HepG2 (cell line): ENCODE data around the gene PDZD7. TPM values are rescaled to one million over a fixed set of nuclear protein-coding genes. Genes with fewer than 3 reads are reported as not detected.

Experiments
- ASH2L ChIP-seq: fragments of 300-600, 200-600 bp; sonication (generic); IDR thresholded peaks from 2 replicates; pipeline ENCODE4 v1.7.0; 2017; ENCODE audit warnings: low read depth, mild to moderate bottlenecking, moderate library complexity, mixed read lengths, low read length; ENCODE audit not compliant: insufficient read length
- HIC2 ChIP-seq: sonication (generic); formaldehyde crosslinking; IDR thresholded peaks from 2 replicates; pipeline ENCODE4 v1.9.0; 2022; ENCODE audit warnings: low read depth, missing genetic modification reagents
- HNRNPK ChIP-seq: fragments of 200-400 bp; formaldehyde crosslinking; IDR thresholded peaks from 2 replicates; pipeline ENCODE4 v1.6.1; 2018; ENCODE audit warnings: low read length, low read depth, moderate library complexity, mild to moderate bottlenecking; ENCODE audit not compliant: poor library complexity, severe bottlenecking
- KMT2A ChIP-seq: sonication (generic); formaldehyde crosslinking; IDR thresholded peaks from 2 replicates; pipeline ENCODE4 v1.4.0; 2020; ENCODE audit warnings: missing genetic modification reagents
- NAIF1 ChIP-seq: sonication (generic); formaldehyde crosslinking; IDR thresholded peaks from 2 replicates; pipeline ENCODE4 v1.5.0; 2020; ENCODE audit warnings: mild to moderate bottlenecking, missing genetic modification reagents, borderline replicate concordance
- NCOA5 ChIP-seq: sonication (generic); formaldehyde crosslinking; IDR thresholded peaks from 2 replicates; pipeline ENCODE4 v1.4.0; 2020; ENCODE audit warnings: missing genetic modification reagents
- NFE2L1 ChIP-seq: sonication (generic); formaldehyde crosslinking; IDR thresholded peaks from 2 replicates; pipeline ENCODE4 v1.4.0; 2020; ENCODE audit warnings: missing genetic modification reagents, mild to moderate bottlenecking, borderline replicate concordance
- NRL ChIP-seq: sonication (generic); formaldehyde crosslinking; IDR thresholded peaks from 2 replicates; pipeline ENCODE4 v1.5.0; 2020; ENCODE audit warnings: missing genetic modification reagents, mild to moderate bottlenecking, moderate library complexity, borderline replicate concordance
- PATZ1 ChIP-seq: sonication (generic); formaldehyde crosslinking; IDR thresholded peaks from 2 replicates; pipeline ENCODE4 v1.4.0; 2020; ENCODE audit warnings: missing genetic modification reagents
- RFX1 ChIP-seq: fragments of 450-650 bp; IDR thresholded peaks from 2 replicates; pipeline ENCODE4 v1.6.1; 2017
- TBL1XR1 ChIP-seq: fragments of 150-350 bp; IDR thresholded peaks from 2 replicates; pipeline ENCODE4 v1.6.1; 2014; ENCODE audit warnings: borderline replicate concordance, low read length; ENCODE audit not compliant: partially characterized antibody
- THAP11 ChIP-seq: IDR thresholded peaks from 2 replicates; pipeline ENCODE4 v1.6.1; 2016; ENCODE audit warnings: missing biosample characterization, missing genetic modification reagents
- TMF1 ChIP-seq: sonication (generic); formaldehyde crosslinking; IDR thresholded peaks from 2 replicates; pipeline ENCODE4 v1.8.1; 2022; ENCODE audit warnings: low read depth, missing genetic modification reagents
- ZBTB34 ChIP-seq: sonication (generic); formaldehyde crosslinking; IDR thresholded peaks from 2 replicates; pipeline ENCODE4 v1.8.0; 2022; ENCODE audit warnings: mild to moderate bottlenecking, missing genetic modification reagents
- ZNF136 ChIP-seq: sonication (generic); formaldehyde crosslinking; IDR thresholded peaks from 2 replicates; pipeline ENCODE4 v1.8.1; 2022; ENCODE audit warnings: low read depth, mild to moderate bottlenecking, moderate library complexity, missing genetic modification reagents
- ZNF17 ChIP-seq: sonication (generic); formaldehyde crosslinking; IDR thresholded peaks from 2 replicates; pipeline ENCODE4 v1.5.0; 2020; ENCODE audit warnings: mild to moderate bottlenecking, missing genetic modification reagents
- ZNF33B ChIP-seq: sonication (generic); formaldehyde crosslinking; IDR thresholded peaks from 2 replicates; pipeline ENCODE4 v1.5.1; 2020; ENCODE audit warnings: mild to moderate bottlenecking, missing genetic modification reagents
- ZNF432 ChIP-seq: sonication (generic); formaldehyde crosslinking; IDR thresholded peaks from 2 replicates; pipeline ENCODE4 v1.5.0; 2020; ENCODE audit warnings: missing genetic modification reagents, mild to moderate bottlenecking, borderline replicate concordance
- ZNF543 ChIP-seq: sonication (generic); formaldehyde crosslinking; IDR thresholded peaks from 2 replicates; pipeline ENCODE4 v1.4.0; 2020; ENCODE audit warnings: mild to moderate bottlenecking, missing genetic modification reagents
- ZNF639 ChIP-seq: conservative IDR thresholded peaks from 2 replicates; pipeline ENCODE4 v1.6.1; 2018; ENCODE audit warnings: missing genetic modification reagents
- ZNF775 ChIP-seq: sonication (generic); formaldehyde crosslinking; IDR thresholded peaks from 2 replicates; pipeline ENCODE4 v1.4.0; 2020; ENCODE audit warnings: missing genetic modification reagents, mild to moderate bottlenecking, moderate library complexity, borderline replicate concordance
- ZSCAN12 ChIP-seq: sonication (generic); formaldehyde crosslinking; IDR thresholded peaks from 2 replicates; pipeline ENCODE4 v1.9.0; 2021; ENCODE audit warnings: mild to moderate bottlenecking, missing genetic modification reagents
- polyA plus RNA-seq, 8 experiments: library from polyadenylated mRNA; depleted of rRNA in 3 of 8; stranded (reverse) in 7 of 8; unstranded in 1 of 8; fragments of >200 nt; fragmentation: Illumina TruSeq in 4 of 8; extraction: Trizol in 4 of 8; gene quantifications; 2 replicates each; pipeline versions ENCODE4 v1.2.1 to v1.2.3, GENCODE V29; 2011 to 2016; ENCODE audit warnings: low read depth in 4 of 8, missing spikeins in 1 of 8, mixed read lengths in 1 of 8; ENCODE audit not compliant: insufficient read depth in 1 of 8
- total RNA-seq, 5 experiments: library from RNA; depleted of rRNA; stranded (reverse); fragments of >200 nt; fragmentation: Illumina TruSeq; extraction: Trizol; gene quantifications; 2 replicates each; pipeline ENCODE4 v1.2.3, GENCODE V29; 2016; ENCODE audit warnings: low read depth in 1 of 5

The PDZD7 gene
- total and polyA plus RNA-seq, 2 of the 13 experiments (the other 11 are each of a cell fraction or from before 2014, with no cell fraction given), result 0.58 to 0.73 TPM

GRCh38 chr10:100970076-100970913 is 60.6 kb downstream of the PDZD7 start (continued):
- TF ChIP-seq ZNF639 (CRISPR knock-in tag), result no peak
- no peak for TF ChIP-seq ZNF17 (CRISPR knock-in tag)
- peak; percentile 6; the same call in 1 of the 2 replicates for TF ChIP-seq NRL (CRISPR knock-in tag)
- TF ChIP-seq ZNF33B (CRISPR knock-in tag), result no peak
- TF ChIP-seq ZSCAN12 (CRISPR knock-in tag), result no peak
- no peak for TF ChIP-seq ZNF432 (CRISPR knock-in tag)
- no peak for TF ChIP-seq ZBTB34 (CRISPR knock-in tag)
- TF ChIP-seq KMT2A (CRISPR knock-in tag), result no peak
- no peak for TF ChIP-seq NFE2L1 (CRISPR knock-in tag)
- no peak for TF ChIP-seq ZNF136
- TF ChIP-seq TBL1XR1, result no peak
- TF ChIP-seq NCOA5 (CRISPR knock-in tag), result no peak
- TF ChIP-seq NAIF1 (CRISPR knock-in tag), result no peak; the same call in 1 of the 2 replicates
- no peak for TF ChIP-seq RFX1
- TF ChIP-seq PATZ1, result peak; percentile 93
- no peak; the same call in 1 of the 2 replicates for TF ChIP-seq TMF1 (CRISPR knock-in tag)
- no peak for TF ChIP-seq HNRNPK
- no peak for TF ChIP-seq ZNF543 (CRISPR knock-in tag)
- TF ChIP-seq THAP11 (CRISPR knock-in tag), result no peak
- TF ChIP-seq HIC2 (CRISPR knock-in tag), result no peak
- no peak for TF ChIP-seq ZNF775 (CRISPR knock-in tag)
- TF ChIP-seq ASH2L, result no peak
